OCI-LY1 (cell line): ENCODE data around the gene STK17A.

ENCODE experiments used
- H2AFZ ChIP-seq: fragments of 200-600 bp; sonication (generic), shearing (Covaris generic); 2 replicates; pipeline ENCODE4 v1.6.0; 2014; ENCODE audit warnings: antibody characterized with exemption, mild to moderate bottlenecking, low read length
- H3F3A ChIP-seq: fragments of 200-600 bp; sonication (generic), shearing (Covaris generic); 2 replicates; pipeline ENCODE4 v1.6.0; 2014; ENCODE audit warnings: mild to moderate bottlenecking, antibody characterized with exemption, low read length, moderate library complexity; ENCODE audit not compliant: insufficient read depth
- H3K27ac ChIP-seq: fragments of 200-600 bp; sonication (generic); 2 replicates; pipeline ENCODE4 v1.5.1; 2014; ENCODE audit warnings: low read length, mixed run types, mild to moderate bottlenecking, low read depth; ENCODE audit not compliant: poor library complexity, severe bottlenecking
- H3K27me3 ChIP-seq: fragments of 200-600 bp; sonication (generic); 2 replicates; pipeline ENCODE4 v1.6.0; 2014; ENCODE audit warnings: antibody characterized with exemption, mild to moderate bottlenecking, low read length, moderate library complexity; ENCODE audit not compliant: insufficient read depth
- H3K36me3 ChIP-seq: fragments of 200-600 bp; sonication (generic); 2 replicates; pipeline ENCODE4 v1.6.1; 2014; ENCODE audit warnings: mild to moderate bottlenecking, antibody characterized with exemption, low read length, moderate library complexity, mixed read lengths; ENCODE audit not compliant: insufficient read depth
- H3K4me1 ChIP-seq: fragments of 200-600 bp; sonication (generic); 2 replicates; pipeline ENCODE4 v1.5.1; 2014; ENCODE audit warnings: mild to moderate bottlenecking, low read length, moderate library complexity; ENCODE audit not compliant: insufficient read depth, severe bottlenecking
- H3K4me2 ChIP-seq: fragments of 200-600 bp; sonication (generic), shearing (Covaris generic); 2 replicates; pipeline ENCODE4 v1.6.1; 2014; ENCODE audit warnings: low read length
- H3K4me3 ChIP-seq: fragments of 200-600 bp; sonication (generic); 2 replicates; pipeline ENCODE4 v1.5.1; 2014; ENCODE audit warnings: low read length, low read depth, mild to moderate bottlenecking, mixed read lengths; ENCODE audit not compliant: poor library complexity, severe bottlenecking
- H3K79me2 ChIP-seq: fragments of 200-600 bp; shearing (Covaris generic); 2 replicates; pipeline ENCODE4 v1.6.1; 2016; ENCODE audit warnings: mixed run types, low read length, mixed read lengths; ENCODE audit not compliant: insufficient read depth
- H3K9ac ChIP-seq: fragments of 200-600 bp; sonication (generic), shearing (Covaris generic); 2 replicates; pipeline ENCODE4 v1.6.1; 2014; ENCODE audit warnings: mild to moderate bottlenecking, low read length, mixed read lengths
- H3K9me2 ChIP-seq: fragments of 200-600 bp; sonication (generic), shearing (Covaris generic); 2 replicates; pipeline ENCODE4 v1.6.1; 2014; ENCODE audit warnings: low read depth, mild to moderate bottlenecking, low read length, mixed read lengths
- H3K9me3 ChIP-seq: fragments of 200-600 bp; shearing (Covaris generic); 2 replicates; pipeline ENCODE4 v1.6.1; 2014; ENCODE audit warnings: low read length, mixed read lengths
- H4K20me1 ChIP-seq: fragments of 200-600 bp; sonication (generic), shearing (Covaris generic); 2 replicates; pipeline ENCODE4 v1.6.0; 2016; ENCODE audit warnings: mild to moderate bottlenecking, low read length; ENCODE audit not compliant: insufficient read depth
- CTCF ChIP-seq: fragments of 200-600 bp; sonication (generic), shearing (Covaris generic); IDR thresholded peaks from 2 replicates; pipeline ENCODE4 v1.5.1; 2017; ENCODE audit warnings: mild to moderate bottlenecking, antibody characterized with exemption, low read length, moderate library complexity, mixed read lengths
- EZH2 ChIP-seq: fragments of 200-600 bp; sonication (generic), shearing (Covaris generic); IDR thresholded peaks from 2 replicates; pipeline ENCODE4 v1.8.0; 2017; ENCODE audit warnings: borderline replicate concordance, mixed run types, mild to moderate bottlenecking, antibody characterized with exemption, low read length, moderate library complexity, mixed read lengths

The STK17A gene

GRCh38 chr7:43589728-43590127, 6.8 kb downstream of the STK17A start:
- H3K27ac ChIP-seq, result peak overlapping the region; percentile 91
- H4K20me1 ChIP-seq, result peaks cover 3% of the 10 kb centered on the region; the same call in 1 of the 2 replicates
- H3F3A ChIP-seq, result no peaks in the 10 kb centered on the region
- no peak overlapping the region for H2AFZ ChIP-seq
- no peaks in the 10 kb centered on the region for H3K9me2 ChIP-seq
- H3K4me3 ChIP-seq, result peak overlapping the region; percentile 29
- H3K9me3 ChIP-seq, result no peaks in the 10 kb centered on the region
- peaks cover 100% of the 10 kb centered on the region for H3K79me2 ChIP-seq
- H3K36me3 ChIP-seq, result peaks cover 54% of the 10 kb centered on the region
- peak overlapping the region; percentile 94 for H3K4me2 ChIP-seq
- TF ChIP-seq CTCF (no peak), EZH2 (no peak)
- no peaks in the 10 kb centered on the region for H3K27me3 ChIP-seq
- H3K4me1 ChIP-seq, result peaks cover 93% of the 10 kb centered on the region
- peak overlapping the region; percentile 23; the same call in 1 of the 2 replicates for H3K9ac ChIP-seq

GRCh38 chr7:43590862-43591557, 8.1 kb downstream of the STK17A start:
- Histone ChIP-seq H4K20me1 (peaks cover 3% of the 10 kb centered on the region; the same call in 1 of the 2 replicates), H3K4me3 (peak overlapping the region; percentile 5), H3K9ac (peak overlapping the region; percentile 8; the same call in 1 of the 2 replicates), H3K9me3 (no peaks in the 10 kb centered on the region), H3K4me1 (peaks cover 96% of the 10 kb centered on the region), H3F3A (0 out of 2 replicates have a peak, but pooled peaks cover under 1% of the 10 kb centered on the region), H2AFZ (no peak overlapping the region), H3K79me2 (peaks cover 100% of the 10 kb centered on the region), H3K4me2 (peak overlapping the region; percentile 43; the same call in 1 of the 2 replicates), H3K27me3 (no peaks in the 10 kb centered on the region), H3K36me3 (peaks cover 61% of the 10 kb centered on the region), H3K27ac (peak overlapping the region; percentile 58), H3K9me2 (no peaks in the 10 kb centered on the region)
- no peak for TF ChIP-seq EZH2
- no peak for TF ChIP-seq CTCF

GRCh38 chr7:43591558-43592180, 8.8 kb downstream of the STK17A start:
- Histone ChIP-seq H3K27ac (peak overlapping the region; percentile 58), H3K4me2 (peak overlapping the region; percentile 26; the same call in 1 of the 2 replicates), H3K79me2 (peaks cover 100% of the 10 kb centered on the region), H3K36me3 (peaks cover 68% of the 10 kb centered on the region), H3K9me3 (no peaks in the 10 kb centered on the region), H3K9me2 (no peaks in the 10 kb centered on the region), H3K9ac (peak overlapping the region; percentile 8; the same call in 1 of the 2 replicates), H3K4me1 (peaks cover 90% of the 10 kb centered on the region), H2AFZ (no peak overlapping the region), H4K20me1 (peaks cover 3% of the 10 kb centered on the region; the same call in 1 of the 2 replicates), H3F3A (peaks cover 5% of the 10 kb centered on the region; the same call in 1 of the 2 replicates), H3K27me3 (no peaks in the 10 kb centered on the region), H3K4me3 (no peak overlapping the region)
- TF ChIP-seq EZH2 (no peak), CTCF (no peak)
